ENCODE measurements around the gene PIGQ.

DNA sequence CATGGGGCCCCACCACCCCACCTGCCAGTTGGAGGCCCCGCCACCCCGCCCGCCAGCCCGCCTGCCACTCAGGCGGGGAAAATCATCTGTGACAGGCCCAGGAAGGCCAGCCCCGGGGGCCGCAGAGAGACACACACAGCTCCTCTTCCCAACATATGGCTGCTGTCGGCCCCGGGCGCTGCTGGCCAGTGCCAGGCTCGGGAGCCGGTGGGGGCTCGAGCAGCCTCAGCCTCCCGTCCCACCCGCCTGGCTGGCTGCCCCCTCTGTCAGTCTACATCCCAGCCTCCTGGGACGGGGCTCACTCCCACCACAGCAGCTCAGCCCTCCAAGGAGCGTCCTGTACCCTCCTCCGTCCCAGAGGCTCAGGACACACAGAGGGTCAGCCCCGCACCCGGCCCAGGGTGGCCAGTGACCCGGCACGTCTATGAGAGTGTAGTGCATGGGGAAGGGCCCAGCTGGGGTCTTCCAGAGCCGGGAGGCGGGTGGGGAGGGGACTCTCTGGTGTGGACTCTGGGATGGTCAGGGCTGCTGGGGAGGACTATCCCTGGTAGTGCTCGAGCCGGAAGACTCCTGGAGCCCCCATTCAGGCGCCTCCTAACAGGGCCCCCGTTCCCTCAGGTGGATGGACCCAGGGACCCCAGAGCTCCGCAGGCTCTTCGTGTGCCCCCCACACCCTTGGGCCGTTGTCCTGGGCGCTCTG, 13.1 kb upstream of the PIGQ start:
- TF ChIP-seq, protein P1, sequence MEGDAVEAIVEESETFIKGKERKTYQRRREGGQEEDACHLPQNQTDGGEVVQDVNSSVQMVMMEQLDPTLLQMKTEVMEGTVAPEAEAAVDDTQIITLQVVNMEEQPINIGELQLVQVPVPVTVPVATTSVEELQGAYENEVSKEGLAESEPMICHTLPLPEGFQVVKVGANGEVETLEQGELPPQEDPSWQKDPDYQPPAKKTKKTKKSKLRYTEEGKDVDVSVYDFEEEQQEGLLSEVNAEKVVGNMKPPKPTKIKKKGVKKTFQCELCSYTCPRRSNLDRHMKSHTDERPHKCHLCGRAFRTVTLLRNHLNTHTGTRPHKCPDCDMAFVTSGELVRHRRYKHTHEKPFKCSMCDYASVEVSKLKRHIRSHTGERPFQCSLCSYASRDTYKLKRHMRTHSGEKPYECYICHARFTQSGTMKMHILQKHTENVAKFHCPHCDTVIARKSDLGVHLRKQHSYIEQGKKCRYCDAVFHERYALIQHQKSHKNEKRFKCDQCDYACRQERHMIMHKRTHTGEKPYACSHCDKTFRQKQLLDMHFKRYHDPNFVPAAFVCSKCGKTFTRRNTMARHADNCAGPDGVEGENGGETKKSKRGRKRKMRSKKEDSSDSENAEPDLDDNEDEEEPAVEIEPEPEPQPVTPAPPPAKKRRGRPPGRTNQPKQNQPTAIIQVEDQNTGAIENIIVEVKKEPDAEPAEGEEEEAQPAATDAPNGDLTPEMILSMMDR (IDR thresholded peaks at IDR 0.05), result no peak
- no peak for TF ChIP-seq POLR2A (IDR thresholded peaks at IDR 0.05)

Data from testis (tissue), 2 donors.